ENCODE measurements around the gene PTPRM.

The PTPRM gene

GRCh38 chr18:8229040-8229439 is 661.9 kb downstream of the PTPRM start:
- POLR2A ChIA-PET = no interaction called here
- CTCF ChIA-PET = no interaction called here
- no peak for DNase-seq (ENCODE audit: extremely low spot score)
- TF ChIP-seq CTCF (IDR thresholded peaks at IDR 0.05; ENCODE audit: control extremely low read depth, extremely low read depth, low read depth, missing control alignments) = no peak

- ChIA-PET CTCF (no interaction called here), POLR2A (no interaction called here)
Measured at GRCh38 chr18:8229787-8230186, 662.7 kb downstream of the PTPRM start.

GRCh38 chr18:8231316-8231715 is 664.2 kb downstream of the PTPRM start:
- CTCF ChIA-PET = no interaction called here
- POLR2A ChIA-PET = no interaction called here
- TF ChIP-seq CTCF (IDR thresholded peaks at IDR 0.05; ENCODE audit: control extremely low read depth, extremely low read depth, low read depth, missing control alignments) = no peak
- no peak for DNase-seq (ENCODE audit: extremely low spot score)

More at GRCh38 chr18:8229787-8230186, 662.7 kb downstream of the PTPRM start:
- TF ChIP-seq CTCF (IDR thresholded peaks at IDR 0.05; ENCODE audit: control extremely low read depth, extremely low read depth, low read depth, missing control alignments) = no peak
- DNase-seq (ENCODE audit: extremely low spot score) = no peak

GRCh38 chr18:8232791-8233190 is 665.7 kb downstream of the PTPRM start:
- TF ChIP-seq CTCF (IDR thresholded peaks at IDR 0.05; ENCODE audit: control extremely low read depth, extremely low read depth, low read depth, missing control alignments) = no peak
- POLR2A ChIA-PET = no interaction called here
- CTCF ChIA-PET = no interaction called here
- DNase-seq (ENCODE audit: extremely low spot score) = no peak

GRCh38 chr18:8235894-8236293 is 668.8 kb downstream of the PTPRM start:
- no peak for TF ChIP-seq CTCF (IDR thresholded peaks at IDR 0.05; ENCODE audit: control extremely low read depth, extremely low read depth, low read depth, missing control alignments)
- no peak for DNase-seq (ENCODE audit: extremely low spot score)
- ChIA-PET POLR2A (no interaction called here), CTCF (interaction anchor here (1.2 to 1.4 kb wide), 2 partner anchors 24 to 60 kb away, joined by 3 to 4 read pairs; no protein-coding TSS in a partner anchor)

GRCh38 chr18:8238507-8238906 is 671.4 kb downstream of the PTPRM start:
- TF ChIP-seq CTCF (IDR thresholded peaks at IDR 0.05; ENCODE audit: control extremely low read depth, extremely low read depth, low read depth, missing control alignments) = no peak
- ChIA-PET CTCF (no interaction called here), POLR2A (no interaction called here)
- no peak for DNase-seq (ENCODE audit: extremely low spot score)

GRCh38 chr18:8241731-8242130 is 674.6 kb downstream of the PTPRM start:
- ChIA-PET POLR2A (no interaction called here), CTCF (no interaction called here)
- no peak for DNase-seq (ENCODE audit: extremely low spot score)
- TF ChIP-seq CTCF (IDR thresholded peaks at IDR 0.05; ENCODE audit: control extremely low read depth, extremely low read depth, low read depth, missing control alignments) = no peak
